ENCODE measurements around the gene NOB1. TPM values are rescaled to one million over a fixed set of nuclear protein-coding genes. Genes with fewer than 3 reads are reported as not detected.

Gene NOB1
- total RNA-seq, 1 donor from 2014 or later = 20.2 TPM

DNA sequence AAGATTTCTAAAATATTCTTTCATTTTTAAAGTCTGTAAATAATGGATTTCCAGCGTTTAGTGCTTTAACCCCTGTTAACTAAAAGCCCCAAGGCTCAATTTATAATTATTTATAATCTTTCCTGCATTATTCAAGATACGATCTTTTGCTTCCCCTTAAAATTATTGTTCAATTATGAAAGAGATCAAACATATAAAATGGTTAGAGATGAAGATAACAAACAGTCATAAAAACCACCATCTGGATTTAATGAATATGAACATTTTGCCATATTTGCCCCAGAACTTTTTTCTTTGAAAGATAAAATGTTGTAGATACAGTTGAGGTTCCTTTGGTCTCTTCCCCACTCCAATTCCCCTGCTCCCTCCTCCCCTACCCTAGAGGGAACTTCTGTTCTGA is 25.0 kb upstream of the NOB1 start:
- Histone ChIP-seq H3K4me3 (no peak overlapping the region), H3K36me3 (peaks cover 0 to 5% of the 10 kb centered on the region in 2 donors), H3K27me3 (no peaks in the 10 kb centered on the region), H3K27ac (no peak overlapping the region), H3K4me1 (no peaks in the 10 kb centered on the region), H3K9me3 (peaks cover 0 to 11% of the 10 kb centered on the region in 2 donors)
- intact Hi-C loops (cut with DNase I) = no loop called here
- TF ChIP-seq CTCF (IDR thresholded peaks at IDR 0.05) = no peak
- DNase-seq (ENCODE audit: low spot score in 2 of 2) = no peak

DNA sequence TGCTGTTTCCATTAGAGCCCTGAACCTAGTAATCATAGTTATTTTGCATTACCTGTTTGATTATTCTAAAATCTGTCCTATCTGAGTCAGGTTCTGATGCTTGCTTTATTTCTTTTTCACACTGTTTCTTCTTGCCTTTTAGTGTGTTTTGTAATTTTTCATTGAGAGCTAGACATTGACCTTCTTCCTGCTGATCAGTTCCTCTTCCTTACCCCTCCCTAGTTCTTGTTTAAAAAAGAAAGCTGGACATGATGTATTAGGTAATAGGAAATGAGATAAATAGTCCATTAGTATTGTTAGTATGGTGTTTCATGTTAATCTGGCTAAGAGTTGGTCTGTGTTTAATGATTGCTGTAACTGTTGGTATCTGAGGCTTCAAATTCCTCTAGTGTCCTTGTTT is 20.8 kb upstream of the NOB1 start:
- Histone ChIP-seq H3K36me3 (no peaks in the 10 kb centered on the region), H3K27ac (no peak overlapping the region), H3K4me3 (no peak overlapping the region), H3K27me3 (no peaks in the 10 kb centered on the region), H3K9me3 (peaks cover 0 to 11% of the 10 kb centered on the region in 2 donors), H3K4me1 (no peaks in the 10 kb centered on the region)
- no peak for TF ChIP-seq CTCF (IDR thresholded peaks at IDR 0.05)
- intact Hi-C loops (cut with DNase I) = no loop called here
- no peak for DNase-seq (ENCODE audit: low spot score in 2 of 2)

GRCh38 chr16:69773260-69773947 is 18.7 kb upstream of the NOB1 start:
- no peaks in the 10 kb centered on the region for H3K4me1 ChIP-seq
- intact Hi-C loops (cut with DNase I) = no loop called here
- TF ChIP-seq CTCF (IDR thresholded peaks at IDR 0.05) = no peak
- no peak overlapping the region for H3K4me3 ChIP-seq
- H3K27ac ChIP-seq = no peak overlapping the region
- H3K9me3 ChIP-seq = peaks cover 0 to 11% of the 10 kb centered on the region in 2 donors
- H3K36me3 ChIP-seq = no peaks in the 10 kb centered on the region
- DNase-seq (ENCODE audit: low spot score in 2 of 2) = no peak
- H3K27me3 ChIP-seq = no peaks in the 10 kb centered on the region

- Histone ChIP-seq H3K4me3 (no peak overlapping the region), H3K4me1 (no peaks in the 10 kb centered on the region), H3K27ac (no peak overlapping the region), H3K36me3 (no peaks in the 10 kb centered on the region), H3K9me3 (peaks cover 0 to 11% of the 10 kb centered on the region in 2 donors), H3K27me3 (no peaks in the 10 kb centered on the region)
- intact Hi-C loops (cut with DNase I) = no loop called here
- no peak for DNase-seq (ENCODE audit: low spot score in 2 of 2)
- no peak for TF ChIP-seq CTCF (IDR thresholded peaks at IDR 0.05)
Observed at GRCh38 chr16:69771651-69771967, 16.9 kb upstream of the NOB1 start.

GRCh38 chr16:69769404-69769803 is 14.7 kb upstream of the NOB1 start:
- no peaks in the 10 kb centered on the region for H3K36me3 ChIP-seq
- no peaks in the 10 kb centered on the region for H3K9me3 ChIP-seq
- H3K27me3 ChIP-seq = no peaks in the 10 kb centered on the region
- H3K4me1 ChIP-seq = no peaks in the 10 kb centered on the region
- no peak for TF ChIP-seq CTCF (IDR thresholded peaks at IDR 0.05)
- no peak overlapping the region for H3K27ac ChIP-seq
- no peak overlapping the region for H3K4me3 ChIP-seq
- intact Hi-C loops (cut with DNase I) = no loop called here
- no peak for DNase-seq (ENCODE audit: low spot score in 2 of 2)

DNA sequence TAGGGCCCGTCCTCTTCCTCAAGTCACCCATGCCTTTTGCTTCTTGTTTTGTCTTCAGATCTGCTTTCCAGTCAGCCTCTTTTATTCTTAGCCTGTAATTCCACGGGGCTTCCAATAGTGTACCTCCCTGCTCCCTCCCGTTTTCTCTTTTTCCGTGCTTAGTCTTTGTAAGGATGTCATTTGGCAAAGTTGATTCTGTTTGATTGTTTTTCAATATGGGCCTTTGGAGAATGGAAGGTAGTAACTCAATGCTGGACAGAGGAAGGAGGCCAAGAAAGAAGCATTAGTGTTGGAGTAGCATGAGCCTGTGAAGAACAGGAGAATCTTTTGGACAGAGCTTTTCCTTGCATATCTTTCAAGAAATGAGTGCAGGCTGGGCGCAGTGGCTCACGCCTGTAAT is 13.9 kb upstream of the NOB1 start:
- Histone ChIP-seq H3K36me3 (no peaks in the 10 kb centered on the region), H3K27ac (no peak overlapping the region), H3K27me3 (no peaks in the 10 kb centered on the region), H3K4me1 (peaks cover 0 to 1% of the 10 kb centered on the region in 2 donors), H3K4me3 (no peak overlapping the region), H3K9me3 (no peaks in the 10 kb centered on the region)
- TF ChIP-seq CTCF (IDR thresholded peaks at IDR 0.05) = no peak
- intact Hi-C loops (cut with DNase I) = no loop called here
- DNase-seq (ENCODE audit: low spot score in 2 of 2) = no peak

All from ascending aorta (tissue), 2 donors.